Mononuclear cell (primary cell): Measurements from ENCODE around the gene ZNF543. TPM values are rescaled to one million over a fixed set of nuclear protein-coding genes. Genes with fewer than 3 reads are reported as not detected.

ENCODE experiments used
- H3K27me3 ChIP-seq: 2 replicates; pipeline ENCODE4 v1.6.0; 2011; ENCODE audit warnings: low read length, control low read depth; ENCODE audit not compliant: insufficient read depth
- H3K4me1 ChIP-seq: 2 replicates; pipeline ENCODE4 v1.5.1; 2011; ENCODE audit warnings: mild to moderate bottlenecking, low read length, control low read depth; ENCODE audit not compliant: insufficient read depth
- H3K4me3 ChIP-seq: 2 replicates; pipeline ENCODE4 v1.5.1; 2011; ENCODE audit warnings: mild to moderate bottlenecking, low read length, moderate library complexity
- H3K9me3 ChIP-seq: 2 replicates; pipeline ENCODE4 v1.5.1; 2011; ENCODE audit warnings: low read depth, mild to moderate bottlenecking, control low read depth, low read length
- total RNA-seq: library from RNA; depleted of rRNA; stranded (reverse); fragments of >200 nt; gene quantifications from one replicate; pipeline ENCODE4 v1.2.3, GENCODE V29; 2012

The ZNF543 gene
- total RNA-seq, 1 donor, result 5.6 TPM

- no peaks in the 10 kb centered on the region for H3K9me3 ChIP-seq
- H3K27me3 ChIP-seq, result no peaks in the 10 kb centered on the region
- H3K4me3 ChIP-seq, result no peak overlapping the region
- no peaks in the 10 kb centered on the region for H3K4me1 ChIP-seq
Measured at GRCh38 chr19:57302727-57303401, 17.4 kb upstream of the ZNF543 start.

- H3K4me3 ChIP-seq, result no peak overlapping the region
- no peaks in the 10 kb centered on the region for H3K4me1 ChIP-seq
- H3K9me3 ChIP-seq, result no peaks in the 10 kb centered on the region
- H3K27me3 ChIP-seq, result no peaks in the 10 kb centered on the region
Measured at GRCh38 chr19:57305056-57305455, 15.2 kb upstream of the ZNF543 start.

GRCh38 chr19:57308514-57308913, 11.8 kb upstream of the ZNF543 start:
- Histone ChIP-seq H3K4me3 (no peak overlapping the region), H3K27me3 (no peaks in the 10 kb centered on the region), H3K9me3 (no peaks in the 10 kb centered on the region), H3K4me1 (no peaks in the 10 kb centered on the region)

GRCh38 chr19:57310792-57311191, 9.5 kb upstream of the ZNF543 start:
- Histone ChIP-seq H3K4me3 (no peak overlapping the region), H3K4me1 (no peaks in the 10 kb centered on the region), H3K27me3 (peaks cover 12% of the 10 kb centered on the region), H3K9me3 (no peaks in the 10 kb centered on the region)

GRCh38 chr19:57314146-57314545, 6.1 kb upstream of the ZNF543 start:
- Histone ChIP-seq H3K9me3 (no peaks in the 10 kb centered on the region), H3K27me3 (peaks cover 43% of the 10 kb centered on the region), H3K4me3 (no peak overlapping the region), H3K4me1 (no peaks in the 10 kb centered on the region)

GRCh38 chr19:57317503-57317902, 2.8 kb upstream of the ZNF543 start:
- Histone ChIP-seq H3K27me3 (peaks cover 43% of the 10 kb centered on the region), H3K9me3 (no peaks in the 10 kb centered on the region), H3K4me1 (peaks cover 22% of the 10 kb centered on the region), H3K4me3 (no peak overlapping the region)

- H3K4me3 ChIP-seq, result peak overlapping the region; percentile 74
- no peaks in the 10 kb centered on the region for H3K9me3 ChIP-seq
- peaks cover 41% of the 10 kb centered on the region for H3K27me3 ChIP-seq
- H3K4me1 ChIP-seq, result peaks cover 22% of the 10 kb centered on the region
Measured at GRCh38 chr19:57319869-57320179, 448 bp upstream of the ZNF543 start.

- Histone ChIP-seq H3K27me3 (peaks cover 28% of the 10 kb centered on the region), H3K9me3 (no peaks in the 10 kb centered on the region), H3K4me3 (peak overlapping the region; percentile 74), H3K4me1 (peaks cover 22% of the 10 kb centered on the region)
Measured at GRCh38 chr19:57321116-57321515, 844 bp downstream of the ZNF543 start.

GRCh38 chr19:57321751-57322150, 1.5 kb downstream of the ZNF543 start:
- H3K4me3 ChIP-seq, result no peak overlapping the region
- H3K27me3 ChIP-seq, result peaks cover 22% of the 10 kb centered on the region
- H3K9me3 ChIP-seq, result no peaks in the 10 kb centered on the region
- H3K4me1 ChIP-seq, result peaks cover 22% of the 10 kb centered on the region

GRCh38 chr19:57324992-57325391, 4.7 kb downstream of the ZNF543 start:
- H3K27me3 ChIP-seq, result no peaks in the 10 kb centered on the region
- H3K9me3 ChIP-seq, result peaks cover 18% of the 10 kb centered on the region

GRCh38 chr19:57327993-57328392, 7.7 kb downstream of the ZNF543 start:
- H3K27me3 ChIP-seq, result no peaks in the 10 kb centered on the region
- H3K9me3 ChIP-seq, result peaks cover 25% of the 10 kb centered on the region
- H3K4me1 ChIP-seq, result no peaks in the 10 kb centered on the region
- H3K4me3 ChIP-seq, result no peak overlapping the region

More at GRCh38 chr19:57324992-57325391, 4.7 kb downstream of the ZNF543 start:
- no peak overlapping the region for H3K4me3 ChIP-seq
- H3K4me1 ChIP-seq, result peaks cover 18% of the 10 kb centered on the region

- Histone ChIP-seq H3K4me1 (no peaks in the 10 kb centered on the region), H3K4me3 (no peak overlapping the region), H3K9me3 (peaks cover 10% of the 10 kb centered on the region), H3K27me3 (no peaks in the 10 kb centered on the region)
Measured at GRCh38 chr19:57334191-57334590, 13.9 kb downstream of the ZNF543 start.

GRCh38 chr19:57338877-57339276, 18.6 kb downstream of the ZNF543 start:
- Histone ChIP-seq H3K9me3 (no peaks in the 10 kb centered on the region), H3K27me3 (no peaks in the 10 kb centered on the region), H3K4me3 (no peak overlapping the region), H3K4me1 (no peaks in the 10 kb centered on the region)

- Histone ChIP-seq H3K4me1 (no peaks in the 10 kb centered on the region), H3K9me3 (no peaks in the 10 kb centered on the region), H3K27me3 (peaks cover 6% of the 10 kb centered on the region), H3K4me3 (no peak overlapping the region)
Measured at GRCh38 chr19:57342582-57342981, 22.3 kb downstream of the ZNF543 start.

GRCh38 chr19:57348136-57348535, 27.9 kb downstream of the ZNF543 start:
- H3K9me3 ChIP-seq, result no peaks in the 10 kb centered on the region
- H3K4me1 ChIP-seq, result peaks cover 16% of the 10 kb centered on the region
- peaks cover 6% of the 10 kb centered on the region for H3K27me3 ChIP-seq
- no peak overlapping the region for H3K4me3 ChIP-seq
